GM19324 (cell line): ENCODE results near the gene AOC3.
A peak's percentile ranks its signal among the peaks of the same experiment; 100 is the strongest.

ENCODE experiments used
- ATAC-seq: cut with Tn5 transposase; IDR thresholded peaks from one replicate; pipeline ENCODE4 v1.9.1; 2021; ENCODE audit warnings: mild to moderate bottlenecking, moderate library complexity; ENCODE audit not compliant: unreplicated experiment, low FRiP score

AOC3 gene, protein sequence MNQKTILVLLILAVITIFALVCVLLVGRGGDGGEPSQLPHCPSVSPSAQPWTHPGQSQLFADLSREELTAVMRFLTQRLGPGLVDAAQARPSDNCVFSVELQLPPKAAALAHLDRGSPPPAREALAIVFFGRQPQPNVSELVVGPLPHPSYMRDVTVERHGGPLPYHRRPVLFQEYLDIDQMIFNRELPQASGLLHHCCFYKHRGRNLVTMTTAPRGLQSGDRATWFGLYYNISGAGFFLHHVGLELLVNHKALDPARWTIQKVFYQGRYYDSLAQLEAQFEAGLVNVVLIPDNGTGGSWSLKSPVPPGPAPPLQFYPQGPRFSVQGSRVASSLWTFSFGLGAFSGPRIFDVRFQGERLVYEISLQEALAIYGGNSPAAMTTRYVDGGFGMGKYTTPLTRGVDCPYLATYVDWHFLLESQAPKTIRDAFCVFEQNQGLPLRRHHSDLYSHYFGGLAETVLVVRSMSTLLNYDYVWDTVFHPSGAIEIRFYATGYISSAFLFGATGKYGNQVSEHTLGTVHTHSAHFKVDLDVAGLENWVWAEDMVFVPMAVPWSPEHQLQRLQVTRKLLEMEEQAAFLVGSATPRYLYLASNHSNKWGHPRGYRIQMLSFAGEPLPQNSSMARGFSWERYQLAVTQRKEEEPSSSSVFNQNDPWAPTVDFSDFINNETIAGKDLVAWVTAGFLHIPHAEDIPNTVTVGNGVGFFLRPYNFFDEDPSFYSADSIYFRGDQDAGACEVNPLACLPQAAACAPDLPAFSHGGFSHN

DNA sequence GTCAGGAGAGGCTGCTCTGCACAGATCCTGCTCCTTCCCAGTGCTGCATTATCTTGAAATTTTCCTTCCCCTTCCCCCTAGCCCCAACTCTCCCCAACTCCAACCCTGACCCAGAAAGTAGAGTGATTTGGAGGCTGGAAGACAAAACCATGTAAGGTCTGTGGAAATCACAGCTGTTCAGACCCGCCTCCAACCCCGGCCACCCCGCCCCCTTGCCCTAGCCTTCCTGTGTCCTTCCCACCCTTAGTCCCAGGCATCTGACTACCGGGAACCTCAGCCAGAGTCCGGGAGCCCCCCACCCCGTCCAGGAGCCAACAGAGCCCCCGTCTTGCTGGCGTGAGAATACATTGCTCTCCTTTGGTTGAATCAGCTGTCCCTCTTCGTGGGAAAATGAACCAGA is at the start of gene AOC3:
Gene AOC3 (plus strand): TSS at position 246 of the 400 bp plus-strand sequence. CDS start 145 bp downstream, at position 391.
- ATAC-seq = no peak

DNA sequence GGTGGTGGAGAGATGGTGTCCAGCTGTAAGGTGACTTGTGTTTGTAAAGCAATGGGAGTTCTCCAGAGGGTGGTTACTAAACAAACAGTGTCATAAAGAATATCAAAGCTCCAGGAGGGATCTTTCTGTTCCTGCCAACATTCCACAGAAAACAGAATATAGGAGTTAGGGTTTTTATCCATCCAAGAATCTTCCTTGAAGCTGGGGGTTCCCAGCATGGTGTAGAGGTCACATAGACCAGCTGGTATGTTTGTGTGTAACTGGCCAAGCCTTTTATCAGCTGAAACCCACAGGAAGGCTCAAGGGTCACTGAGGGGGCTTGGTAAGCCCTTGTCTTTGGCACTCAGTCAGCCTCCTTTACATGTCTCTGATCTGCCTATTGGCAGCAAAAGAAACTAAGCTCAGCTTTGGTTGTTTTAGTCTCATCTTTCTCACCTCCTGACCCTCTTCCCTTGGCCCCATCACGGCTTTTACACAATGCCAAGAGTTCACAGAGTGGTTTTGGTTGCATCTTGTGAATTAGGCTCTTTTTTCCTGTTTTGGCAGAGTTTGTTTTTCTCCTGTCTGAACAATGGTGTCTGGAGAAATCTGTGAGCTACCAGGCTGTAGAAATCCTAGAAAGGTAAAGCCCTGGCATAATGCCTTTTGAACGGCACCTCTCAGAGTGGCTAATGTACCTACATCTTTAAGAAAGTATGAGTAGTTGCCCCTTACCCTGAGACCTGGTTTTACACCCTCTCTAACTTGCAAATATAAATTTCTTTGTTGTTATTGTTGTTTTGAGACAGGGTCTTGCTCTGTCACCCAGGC is 47.7 kb upstream of the AOC3 start:
- ATAC-seq = no peak

DNA sequence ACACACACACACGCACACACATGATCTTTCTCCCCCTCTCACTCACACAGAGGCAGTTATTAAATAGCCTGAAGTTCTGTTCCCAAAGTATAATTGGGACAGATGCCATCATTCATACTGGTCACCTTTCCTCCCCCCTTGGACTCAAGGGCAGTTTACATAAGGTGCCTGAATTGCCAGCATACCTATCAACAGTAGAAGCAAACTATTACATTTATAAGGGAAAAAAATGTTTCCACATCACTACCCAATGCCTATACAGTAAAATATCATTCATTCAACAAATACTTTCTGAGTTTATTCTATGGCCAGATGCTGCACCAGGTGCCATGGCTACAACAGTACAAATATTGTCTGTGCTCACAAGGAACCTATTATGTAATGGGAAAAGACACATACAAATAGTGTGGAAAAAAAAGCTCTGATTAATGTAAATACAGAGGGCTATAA is 46.1 kb upstream of the AOC3 start:
- ATAC-seq = no peak

DNA sequence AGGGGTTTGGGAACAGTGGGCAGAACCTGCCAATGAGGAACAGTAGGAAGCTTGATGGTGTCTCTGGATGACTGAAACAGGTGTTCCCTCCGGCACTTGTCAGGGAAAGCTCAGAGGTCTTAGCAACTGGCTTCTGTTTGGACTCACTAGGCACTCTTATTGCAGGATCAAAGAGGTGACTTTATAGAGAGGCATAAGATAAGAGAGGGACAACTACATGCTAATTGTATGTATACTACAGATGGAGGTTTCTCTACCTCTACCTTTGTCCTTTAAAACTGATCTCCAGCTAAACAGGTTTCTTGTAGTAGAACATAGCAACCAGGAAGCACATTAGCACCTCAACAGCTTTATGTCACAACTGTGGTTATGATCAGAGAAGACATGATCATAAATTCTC is 44.8 kb upstream of the AOC3 start:
- no peak for ATAC-seq

DNA sequence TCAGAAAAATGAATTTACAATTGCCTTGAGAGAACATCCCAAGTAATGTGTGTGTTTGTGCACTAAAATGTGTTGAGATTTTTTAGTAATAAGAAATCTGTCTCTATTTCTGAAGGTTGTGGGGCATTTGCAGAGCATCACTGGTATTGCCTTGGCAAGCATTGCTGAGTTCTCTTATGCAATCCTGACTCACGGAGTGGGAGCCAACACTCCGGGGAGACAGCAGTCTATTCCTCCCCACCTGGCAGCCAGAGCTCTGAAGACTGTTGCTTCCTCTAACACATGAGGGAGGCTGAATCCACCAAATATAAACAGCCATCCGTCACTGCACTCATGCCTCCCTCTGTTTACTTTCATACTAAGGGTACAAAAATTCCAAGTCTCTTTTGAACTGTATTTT is 41.7 kb upstream of the AOC3 start:
- ATAC-seq = no peak

DNA sequence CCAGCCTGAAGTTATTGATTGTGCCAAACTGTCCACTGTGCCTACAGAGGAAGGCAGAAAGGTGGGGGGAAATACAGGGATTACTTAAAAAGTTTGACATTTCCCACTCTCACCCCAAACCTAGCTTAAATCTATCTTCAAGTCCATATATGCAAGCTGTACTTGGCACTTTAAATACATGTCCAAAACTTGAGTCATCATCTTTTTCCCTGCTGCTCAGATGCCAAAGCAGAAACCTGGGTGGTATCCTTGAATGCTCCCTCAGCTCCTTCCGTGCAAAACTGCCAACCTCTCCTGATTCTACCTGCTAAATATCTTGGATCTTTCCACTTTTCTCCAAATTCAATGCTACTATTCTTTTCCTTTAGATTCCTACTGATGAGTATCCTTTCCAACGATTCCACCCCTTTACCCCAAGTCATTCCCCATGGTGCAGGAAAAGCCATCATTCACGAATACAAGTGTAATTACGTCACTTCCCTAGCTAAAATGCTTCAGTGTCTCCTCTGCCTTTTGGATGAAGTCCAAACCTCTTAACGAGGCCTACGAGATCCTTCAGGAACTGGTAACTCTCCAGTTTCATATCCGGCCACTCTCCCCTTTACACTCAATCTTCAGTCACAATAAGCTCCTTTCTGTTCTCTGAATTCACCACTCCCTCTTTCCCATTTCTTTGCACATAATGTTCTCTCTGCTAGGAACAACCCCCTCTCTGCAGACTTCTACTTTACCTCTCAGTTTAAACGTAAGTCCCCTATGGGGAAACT is 36.2 kb upstream of the AOC3 start:
- ATAC-seq = no peak

DNA sequence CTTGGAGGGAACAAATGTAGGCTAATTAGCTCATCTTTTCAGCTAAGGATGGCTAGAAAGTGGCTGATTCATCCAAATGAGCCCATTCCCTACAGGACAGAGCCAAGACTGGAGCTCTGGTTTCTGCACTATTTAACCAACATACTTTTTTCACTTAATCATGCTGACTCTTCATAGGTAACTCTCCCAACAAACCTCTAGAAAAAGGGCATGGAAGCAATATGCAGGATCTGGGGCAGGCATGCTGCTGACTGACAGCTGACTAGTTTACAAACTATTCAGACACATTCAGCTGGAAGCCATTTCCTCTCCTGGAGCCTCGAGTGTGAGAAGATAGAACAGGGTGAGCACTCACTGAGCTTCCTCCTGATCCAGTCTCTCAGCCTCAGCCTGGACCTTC is 33.1 kb upstream of the AOC3 start:
- no peak for ATAC-seq

DNA sequence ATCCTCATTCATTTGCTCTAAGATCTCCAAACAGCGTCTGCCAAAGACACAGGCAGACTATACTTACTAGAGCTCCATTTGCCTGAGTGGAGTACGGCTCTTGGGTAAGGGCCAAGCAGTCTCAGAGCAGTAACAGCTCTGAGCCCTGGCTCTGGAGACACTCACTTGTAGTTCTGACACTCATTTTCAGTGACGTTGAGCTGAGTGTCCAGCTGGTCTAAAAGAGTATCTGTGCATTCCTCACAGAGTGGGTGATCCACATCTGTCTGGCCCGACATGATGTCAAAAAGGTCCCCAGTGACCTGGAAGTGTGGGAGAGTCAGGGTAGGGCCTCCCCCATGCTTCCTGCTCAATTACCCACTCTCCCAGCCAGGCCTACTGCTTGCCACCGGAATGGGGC is 32.6 kb upstream of the AOC3 start:
- no peak for ATAC-seq

DNA sequence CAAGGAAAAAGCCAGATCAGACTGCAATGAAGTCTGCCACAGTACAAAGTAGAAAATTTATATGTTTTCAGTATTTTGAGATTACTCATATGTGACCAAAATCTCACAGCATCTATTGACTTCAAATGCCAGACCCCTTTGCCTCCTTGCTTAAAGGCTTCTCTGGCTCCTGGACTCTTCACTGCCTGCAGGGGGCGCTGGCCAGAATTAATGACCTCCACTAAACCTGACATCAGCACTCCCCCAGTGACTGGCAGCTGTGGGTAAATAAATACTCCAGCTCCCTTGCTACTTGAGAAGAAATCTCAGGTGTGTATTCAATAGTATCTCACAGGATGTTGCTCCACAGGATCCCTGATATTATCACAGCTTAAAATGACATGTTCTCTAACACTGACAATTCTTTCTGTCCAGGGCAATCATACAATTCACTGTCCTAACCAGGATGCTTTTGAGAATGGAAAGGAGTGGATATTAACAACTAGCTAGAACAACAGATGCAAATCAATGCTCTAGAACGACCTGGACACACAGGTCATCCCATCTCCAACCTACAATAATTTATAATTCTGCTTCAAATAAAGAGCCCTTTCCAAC is 31.0 kb upstream of the AOC3 start:
- no peak for ATAC-seq

DNA sequence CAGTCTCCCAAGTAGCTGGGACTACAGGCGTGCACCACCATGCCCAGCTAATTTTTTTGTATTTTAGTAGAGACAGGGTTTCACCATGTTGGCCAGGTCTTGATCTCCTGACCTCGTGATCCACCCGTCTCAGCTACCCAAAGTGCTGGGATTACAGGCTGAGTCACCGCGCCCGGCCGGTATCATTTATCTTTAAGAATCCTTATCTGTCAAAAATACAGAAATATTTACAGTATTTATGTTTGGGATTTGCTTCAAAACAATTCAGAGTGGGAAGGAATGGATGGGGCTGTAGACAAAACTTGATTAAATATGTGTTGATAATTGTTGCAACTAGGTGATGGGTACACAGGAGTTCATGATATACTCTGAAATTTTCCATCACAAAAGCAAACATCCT is 29.8 kb upstream of the AOC3 start:
- ATAC-seq = no peak

DNA sequence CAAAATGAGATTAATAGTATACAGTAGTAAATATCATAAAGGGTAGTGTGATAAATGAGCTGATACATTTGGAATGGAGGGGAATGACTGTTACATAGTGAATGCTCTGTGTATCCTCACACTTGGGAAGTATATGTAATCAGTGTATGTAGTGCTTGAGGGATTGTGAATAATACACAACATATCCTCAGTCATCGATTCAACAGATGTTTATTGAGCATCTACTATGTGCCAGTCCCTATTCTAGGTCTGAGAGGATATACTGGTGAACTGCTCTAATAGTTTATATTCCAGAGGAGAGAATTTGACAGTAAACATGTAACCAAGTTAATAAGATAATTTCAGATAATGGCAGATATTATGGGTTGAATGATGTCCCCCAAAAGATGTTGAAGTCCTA is 23.5 kb upstream of the AOC3 start:
- ATAC-seq = no peak

DNA sequence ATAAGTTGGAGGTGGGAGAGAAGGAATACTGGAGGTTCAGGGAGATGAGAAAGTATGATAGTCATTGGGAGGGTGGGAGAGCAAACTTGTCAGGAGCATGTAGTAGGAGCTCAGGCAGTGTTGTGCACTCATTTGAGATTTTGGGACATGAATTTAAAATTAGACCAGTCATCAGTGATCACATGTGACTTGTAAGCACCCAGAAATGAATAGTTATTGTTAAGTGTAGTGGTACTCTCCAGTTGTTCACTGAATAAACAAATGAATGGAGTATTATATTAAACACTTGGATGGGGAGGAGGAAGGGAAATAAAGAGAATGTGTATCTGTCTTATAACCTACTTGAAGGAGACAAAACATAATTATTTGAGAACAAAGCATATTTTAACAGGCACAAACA is 20.0 kb upstream of the AOC3 start:
- no peak for ATAC-seq

DNA sequence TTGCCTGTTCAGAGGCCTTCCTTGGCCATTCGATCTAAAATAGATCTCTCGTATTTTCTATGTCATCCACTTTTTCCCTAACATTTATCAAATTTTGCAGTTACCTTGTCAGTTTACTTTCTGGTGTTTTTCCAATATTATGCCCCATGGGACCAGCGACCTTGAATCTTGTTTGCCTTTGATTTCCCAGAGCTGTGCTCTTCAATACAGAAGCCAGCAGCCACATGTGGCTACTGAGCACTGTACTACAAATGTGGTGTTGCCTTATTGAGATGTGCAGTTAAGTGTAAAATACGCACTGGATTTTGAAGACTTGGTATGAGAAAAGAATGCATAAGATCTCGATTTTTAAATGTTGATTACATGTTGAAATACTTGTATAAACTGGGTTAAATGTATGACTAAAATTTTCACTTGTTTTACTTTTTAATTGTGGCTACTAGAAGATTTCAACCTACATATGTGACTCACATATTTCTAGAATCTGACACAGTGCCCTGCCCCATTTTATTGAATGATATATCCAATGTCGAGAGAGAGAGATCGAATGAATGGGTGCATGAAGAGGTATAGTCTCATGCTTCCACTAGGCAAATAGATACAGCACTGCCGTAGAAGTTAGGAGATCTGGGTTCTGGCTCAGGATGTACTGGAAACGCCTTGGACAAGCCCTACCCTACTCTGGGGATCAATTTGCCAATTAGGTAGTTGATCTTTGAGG is 18.6 kb upstream of the AOC3 start:
- no peak for ATAC-seq

DNA sequence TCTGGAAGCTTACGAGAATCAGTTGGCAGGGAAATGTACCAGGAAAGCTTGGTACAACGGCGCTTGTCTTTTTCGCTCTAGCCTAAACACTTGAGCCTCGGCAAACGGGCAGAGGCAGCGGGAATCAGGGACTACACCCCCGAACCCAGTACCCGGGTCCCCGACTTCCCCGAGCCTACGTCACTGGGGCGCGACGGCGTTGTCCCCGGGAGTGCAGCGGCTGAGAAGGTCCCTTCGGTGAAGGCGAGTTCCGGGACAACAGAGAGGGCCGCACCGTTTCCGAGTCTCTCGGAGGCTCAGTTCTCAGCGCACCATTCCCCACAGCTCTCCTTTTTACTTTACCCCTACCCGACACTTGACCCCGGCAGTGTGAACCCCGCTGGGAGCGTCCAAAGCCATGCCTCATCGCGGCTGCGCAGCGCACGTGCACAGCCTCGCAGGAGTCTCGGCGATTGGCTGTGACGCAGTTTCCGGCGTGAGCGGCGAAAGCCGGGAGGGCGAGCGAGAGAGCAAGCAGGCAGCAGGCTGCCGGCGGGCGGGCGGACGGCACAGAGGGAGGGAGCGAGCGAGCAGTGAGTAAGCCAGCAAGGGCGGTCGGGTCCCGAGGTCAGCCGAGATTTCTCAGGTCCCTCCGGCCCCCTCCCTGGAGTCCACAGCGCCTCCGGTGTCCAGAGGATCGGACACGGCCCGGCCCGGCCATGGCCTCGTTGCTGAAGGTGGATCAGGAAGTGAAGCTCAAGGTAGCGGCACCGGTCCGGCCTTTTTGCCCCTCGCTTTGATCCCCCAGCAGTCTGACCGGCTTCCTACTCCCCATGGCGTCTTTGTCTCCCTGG is 17.8 kb upstream of the AOC3 start, which contains the start of gene PSME3:
Gene PSME3 (plus strand): TSS at position 464 of the 833 bp plus-strand sequence. CDS start 235 bp downstream, at position 699.
- ATAC-seq = peak; percentile 89

DNA sequence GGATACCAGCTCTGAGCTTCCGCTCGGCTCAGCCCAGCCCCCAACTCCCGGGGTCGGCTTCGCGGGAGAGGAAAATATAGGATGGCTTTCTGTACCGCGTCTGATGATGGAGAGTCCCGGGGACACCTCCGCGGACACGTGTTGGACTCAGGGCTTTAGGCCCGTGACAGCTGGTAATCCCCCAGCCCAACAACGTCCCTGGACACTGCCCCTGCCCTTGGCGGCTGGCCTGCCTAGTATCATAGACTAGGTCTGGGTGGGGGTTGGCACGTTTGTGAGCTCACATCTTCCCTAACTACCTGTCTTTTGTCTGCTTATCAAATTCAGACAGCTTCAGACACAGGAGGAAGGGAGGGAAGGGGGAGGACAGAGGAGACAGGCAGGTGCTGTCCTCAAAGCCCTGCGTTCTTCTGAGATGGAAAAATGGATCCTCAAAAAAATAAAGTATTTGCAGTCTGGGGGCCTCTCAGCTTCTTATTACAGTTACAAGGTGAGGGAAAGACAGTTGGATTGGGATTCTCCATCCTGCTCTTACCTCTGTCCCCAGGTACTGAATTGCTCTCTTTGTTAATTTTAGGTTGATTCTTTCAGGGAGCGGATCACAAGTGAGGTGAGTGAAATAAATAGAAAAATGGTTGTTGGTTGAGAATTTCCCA is 17.1 kb upstream of the AOC3 start:
- no peak for ATAC-seq

DNA sequence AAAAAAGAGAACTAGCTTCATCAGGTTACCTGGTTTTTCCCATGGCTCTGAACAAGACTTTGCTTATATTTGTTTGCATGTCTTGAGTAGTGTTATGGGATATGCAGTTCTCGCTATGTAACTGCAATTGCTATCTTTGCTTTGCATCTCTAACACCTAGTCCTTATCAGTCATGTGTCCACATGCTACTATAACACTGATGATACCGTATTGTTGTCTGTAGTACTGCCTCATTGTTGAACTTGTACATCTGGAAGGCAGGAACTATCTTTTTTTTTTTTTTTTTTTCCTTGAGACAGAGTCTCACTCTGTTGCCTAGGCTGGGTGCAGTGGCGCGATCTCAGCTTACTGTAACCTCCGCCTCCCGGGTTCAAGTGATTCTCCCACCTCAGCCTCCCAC is 15.3 kb upstream of the AOC3 start:
- no peak for ATAC-seq

DNA sequence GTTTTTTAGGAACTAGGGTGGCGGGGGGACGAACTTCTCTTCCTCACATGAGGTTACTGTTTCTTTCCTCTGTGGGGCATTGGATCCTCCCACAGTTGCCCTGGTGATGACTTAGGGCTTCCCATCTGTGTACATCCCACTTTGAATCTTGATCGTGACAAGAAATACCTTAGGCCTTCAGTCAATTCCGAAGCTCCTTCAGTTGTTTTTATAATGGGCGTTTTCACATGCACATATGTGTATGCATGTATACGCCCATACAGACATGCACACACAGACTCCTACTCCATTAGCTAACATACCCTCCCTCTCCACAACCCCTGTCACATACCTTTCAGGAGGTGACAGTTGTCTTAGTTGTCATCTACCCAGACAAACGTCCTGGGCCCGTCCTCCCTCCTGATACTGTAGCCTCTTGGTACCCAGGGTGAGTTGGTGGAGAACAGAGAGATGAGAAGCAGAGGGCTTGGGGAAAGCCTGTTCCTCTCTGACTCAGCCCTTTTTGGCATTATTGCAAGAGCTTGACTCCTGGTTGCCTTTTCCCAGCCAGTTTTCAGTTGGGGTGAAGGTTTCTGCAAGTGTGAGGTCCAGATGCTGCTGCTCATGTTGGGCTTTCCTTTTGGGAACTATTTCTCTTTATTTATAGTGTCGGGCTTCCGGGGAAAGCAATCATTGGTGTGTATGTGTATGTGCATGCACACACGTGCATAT is 8.9 kb upstream of the AOC3 start:
- no peak for ATAC-seq
